AML-193 (cell line): Measurements from ENCODE around the gene PTMA.
"Not testable (repeated sequence)": the region's sequence is repeated elsewhere in the genome, so short reads cannot be mapped to it uniquely, and the experiment has no call there.

Experiments used
- DNase-seq, 2 experiments: peaks; one replicate each; lab custom pipeline; 2025; lab: John Stamatoyannopoulos, UW

Gene PTMA

DNA sequence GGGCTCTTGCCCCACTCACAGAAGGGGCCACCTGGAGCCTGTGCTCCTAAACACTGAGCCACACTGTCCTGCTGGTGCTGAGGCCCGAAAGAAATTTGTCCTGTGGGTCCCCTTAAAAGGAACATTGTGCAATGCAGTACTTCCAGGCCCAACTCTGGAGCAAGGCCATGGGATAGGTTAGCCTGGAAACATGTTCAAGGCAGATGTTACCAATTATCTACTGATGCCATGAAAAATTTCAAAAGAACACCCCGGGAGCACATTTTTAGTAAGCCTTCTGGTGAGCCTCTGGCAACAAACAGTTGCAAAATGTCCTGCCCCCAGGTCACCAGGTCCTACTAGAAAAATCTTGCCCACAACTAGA is 12.3 kb upstream of the PTMA start:
- no peak for DNase-seq

- DNase-seq: no peak
Measured at GRCh38 chr2:231699006-231699405, 9.3 kb upstream of the PTMA start.

DNA sequence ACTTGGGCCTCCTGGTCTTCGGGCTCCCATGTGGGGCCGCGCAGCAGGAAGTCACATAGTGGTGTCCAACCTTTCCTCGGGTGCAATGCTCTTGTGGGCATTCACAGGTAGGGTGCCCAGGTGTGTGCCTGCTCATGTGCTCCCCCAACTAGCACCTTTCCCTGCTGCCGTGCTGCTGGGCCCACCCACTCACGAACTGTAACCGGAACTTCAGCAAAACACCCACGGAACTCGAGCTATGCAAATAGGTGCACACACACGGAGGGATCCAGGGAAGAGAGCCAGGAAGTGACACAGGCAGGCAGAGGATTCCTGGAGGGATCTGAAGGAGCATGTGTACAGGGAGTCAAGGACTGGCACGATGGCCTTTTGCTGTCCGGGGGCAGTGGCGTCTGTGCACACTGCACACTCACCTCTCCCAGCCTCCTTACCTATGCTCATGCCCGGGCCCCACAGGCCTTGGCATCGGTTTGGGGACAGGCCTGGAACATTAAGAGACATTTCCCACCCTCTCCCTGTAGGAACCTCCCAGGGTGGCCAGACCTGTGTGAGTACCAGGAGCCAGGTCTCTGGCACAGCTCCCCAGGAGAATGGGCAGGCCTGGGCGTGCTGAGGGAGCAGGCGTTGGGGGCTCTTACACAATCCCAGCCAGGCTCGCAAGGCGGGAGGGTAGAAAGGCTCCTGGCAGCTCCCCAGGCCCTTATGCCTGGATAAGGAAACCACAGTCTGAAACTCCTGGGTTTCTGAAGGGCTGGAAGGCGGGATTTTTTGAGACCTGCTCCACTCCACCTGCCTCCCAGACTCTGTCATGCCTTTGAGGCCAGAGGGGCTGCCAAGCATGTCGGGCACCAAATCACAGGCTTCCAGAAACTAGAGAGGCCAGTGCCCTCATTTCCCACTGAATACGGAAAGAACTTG is 6.6 kb upstream of the PTMA start:
- DNase-seq: no peak

GRCh38 chr2:231704017-231704416 is 4.3 kb upstream of the PTMA start:
- no peak for DNase-seq

DNA sequence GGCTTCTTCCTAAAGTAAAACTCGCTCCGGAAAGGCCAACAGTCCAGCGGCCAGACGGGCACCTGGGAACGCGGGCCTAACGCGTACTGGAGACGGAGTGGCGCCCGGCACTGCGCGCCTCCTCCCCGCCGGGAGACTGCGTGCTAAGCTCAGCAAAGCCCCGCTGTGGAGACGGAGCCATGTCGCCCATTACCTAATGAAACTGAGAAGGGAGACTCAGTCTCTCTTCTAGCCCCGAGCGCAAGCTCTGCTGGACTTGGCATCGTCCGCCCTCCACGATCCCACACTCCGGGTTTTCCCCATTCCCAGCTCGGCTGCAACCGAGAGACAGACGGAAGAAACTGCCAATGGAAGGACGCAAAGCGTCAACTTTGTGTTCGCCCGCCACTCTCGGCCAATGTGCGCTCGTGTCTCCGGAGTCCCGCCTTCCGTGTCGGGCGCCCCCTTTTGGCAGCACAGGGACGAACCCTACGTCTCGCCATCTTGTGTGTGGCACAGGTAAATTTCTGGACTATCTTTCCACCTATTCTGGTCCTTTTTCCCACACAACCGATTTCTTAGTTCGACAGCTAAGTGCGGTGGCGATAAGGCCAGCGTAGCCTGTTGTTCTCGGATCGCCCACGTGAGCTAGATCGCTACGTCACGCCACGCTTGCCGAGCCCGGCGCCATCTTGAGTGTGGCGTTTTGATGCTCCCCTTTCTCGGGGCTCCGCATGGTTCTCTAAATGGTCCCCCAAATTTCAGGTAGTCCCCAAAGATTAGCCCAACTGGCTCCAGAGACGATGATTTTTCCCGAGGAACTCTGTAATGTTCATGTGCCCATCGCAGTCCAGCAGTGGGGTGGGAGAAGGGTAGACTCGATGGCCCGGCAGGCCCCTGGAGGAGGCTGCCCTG is 1.3 kb upstream of the PTMA start:
- peak; percentile 95 to 96 for DNase-seq

DNA sequence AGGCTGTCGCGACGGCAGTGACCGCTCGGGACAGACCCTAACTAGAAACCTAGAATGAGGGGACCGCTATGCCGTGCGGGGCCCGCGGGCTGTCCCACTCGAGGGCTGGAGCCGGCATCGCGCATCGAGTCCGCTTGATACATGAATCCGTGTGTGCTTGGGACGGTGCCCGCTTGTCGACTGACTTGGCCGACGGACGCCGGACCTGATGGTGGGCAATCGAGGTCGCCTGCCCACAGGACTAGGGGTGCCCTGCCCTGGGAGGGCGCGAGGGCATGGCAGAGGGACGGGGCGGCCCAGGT is 749 bp upstream of the PTMA start:
- DNase-seq: no peak

- no peak for DNase-seq
Measured at GRCh38 chr2:231708773-231709635, 679 bp downstream of the PTMA start.

GRCh38 chr2:231709636-231709980 is 1.3 kb downstream of the PTMA start:
- no peak for DNase-seq

DNA sequence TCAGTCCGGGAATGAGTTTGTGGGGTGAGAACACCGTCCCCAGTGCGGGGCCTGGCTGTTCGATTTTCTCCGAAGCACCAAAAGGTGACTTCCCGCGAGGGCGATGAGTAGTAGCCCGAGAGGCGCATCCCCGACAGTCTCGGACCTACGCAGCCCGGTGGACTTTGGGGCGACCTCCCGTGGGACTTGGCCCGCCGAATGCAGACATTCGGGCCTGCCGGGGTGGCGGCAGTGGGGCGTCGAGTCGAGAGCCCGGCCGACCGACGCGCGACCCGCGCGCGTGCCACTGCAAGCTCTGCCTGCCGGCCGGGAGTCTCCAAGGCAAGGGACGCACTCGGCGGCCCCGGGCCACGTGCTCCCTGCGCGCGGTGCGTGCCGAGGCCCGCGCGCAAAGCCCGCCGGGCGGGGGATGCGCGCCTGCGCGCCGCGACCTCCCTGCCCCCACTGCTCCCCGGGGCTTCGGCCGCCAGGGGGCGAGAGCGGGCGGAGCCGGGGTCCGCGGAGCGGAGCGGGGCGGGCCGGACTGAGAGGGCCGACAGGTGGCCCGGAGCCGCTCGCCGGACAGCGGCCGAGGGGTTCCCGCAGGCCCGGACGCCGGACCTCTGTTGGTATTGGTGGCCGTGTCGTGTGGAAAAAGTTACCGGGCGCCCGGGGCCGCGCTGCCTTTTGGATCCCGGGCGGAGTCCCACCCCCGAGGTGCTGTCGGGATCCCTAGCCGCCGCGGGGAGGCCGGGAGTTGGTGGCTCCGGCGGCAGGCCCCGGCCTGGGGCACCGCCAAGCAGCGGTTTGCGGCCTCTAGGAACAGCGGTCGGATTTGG is 1.9 kb downstream of the PTMA start:
- DNase-seq: peak; percentile 64 to 65

DNA sequence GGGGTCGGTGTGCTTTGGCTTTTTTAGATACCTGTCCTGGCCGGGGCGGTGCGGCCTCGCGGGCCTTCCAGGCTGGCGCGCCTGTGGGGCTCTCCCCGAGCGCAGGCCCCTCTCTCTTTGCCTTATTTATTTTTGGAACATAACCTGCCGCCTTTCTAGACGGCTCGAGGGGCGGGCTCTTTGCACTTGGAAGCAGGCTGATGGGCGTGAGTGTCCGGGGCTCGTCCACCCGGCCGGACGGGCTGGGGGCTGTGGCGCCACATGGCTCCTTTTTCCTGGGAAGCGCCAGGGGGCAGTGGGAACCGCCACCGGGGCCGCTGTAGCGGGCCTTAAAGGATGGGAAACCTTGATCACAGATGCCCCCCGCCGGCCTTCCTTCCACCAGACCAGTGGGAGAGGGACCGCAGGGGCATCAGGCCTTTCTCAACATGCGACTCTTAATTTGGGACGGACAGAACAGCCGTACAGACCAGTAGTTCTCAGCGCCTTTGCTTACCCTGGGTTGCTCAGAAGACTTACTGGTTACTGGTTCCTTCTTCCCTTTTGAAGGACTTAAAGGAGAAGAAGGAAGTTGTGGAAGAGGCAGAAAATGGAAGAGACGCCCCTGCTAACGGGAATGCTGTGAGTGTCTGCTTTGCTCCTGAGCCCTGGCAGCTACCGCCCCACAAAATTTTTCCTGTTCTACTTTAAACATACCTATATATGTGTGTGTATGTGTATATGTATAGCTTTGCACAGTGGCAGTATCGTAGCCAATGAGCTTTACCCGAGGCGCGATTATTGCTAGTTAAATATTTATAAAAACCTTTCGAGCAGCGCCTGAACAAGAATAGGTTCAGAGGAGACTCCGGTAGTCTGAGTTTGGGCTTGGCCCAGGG is 2.7 kb downstream of the PTMA start:
- DNase-seq: peak in 1 of 2 experiments; percentile 14

GRCh38 chr2:231711677-231712450 is 3.5 kb downstream of the PTMA start:
- DNase-seq: no peak

- not testable (repeated sequence) for DNase-seq
Measured at GRCh38 chr2:231712451-231713021, 4.2 kb downstream of the PTMA start.

GRCh38 chr2:231713406-231713729 is 5.0 kb downstream of the PTMA start:
- not testable (repeated sequence) for DNase-seq

GRCh38 chr2:231713730-231714638 is 5.7 kb downstream of the PTMA start:
- peak; percentile 76 to 89 for DNase-seq

GRCh38 chr2:231714639-231715498 is 6.5 kb downstream of the PTMA start:
- DNase-seq: peak; percentile 51 to 59

DNA sequence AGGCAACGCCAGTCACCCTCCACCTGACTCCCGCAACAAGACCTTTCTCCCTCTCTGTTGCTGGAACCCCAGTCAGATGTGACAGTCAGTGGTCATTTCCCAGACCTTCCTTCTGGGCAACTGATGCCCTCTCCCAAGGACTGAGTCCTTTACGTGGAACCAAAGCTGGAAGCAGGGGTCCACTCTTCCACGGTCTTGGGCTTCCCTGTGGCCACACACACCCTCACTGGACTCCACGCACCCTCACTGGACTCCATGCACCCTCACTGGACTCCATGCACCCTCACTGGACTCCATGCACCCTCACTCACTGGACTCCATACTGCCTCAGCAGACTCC is 7.1 kb downstream of the PTMA start:
- no peak for DNase-seq

DNA sequence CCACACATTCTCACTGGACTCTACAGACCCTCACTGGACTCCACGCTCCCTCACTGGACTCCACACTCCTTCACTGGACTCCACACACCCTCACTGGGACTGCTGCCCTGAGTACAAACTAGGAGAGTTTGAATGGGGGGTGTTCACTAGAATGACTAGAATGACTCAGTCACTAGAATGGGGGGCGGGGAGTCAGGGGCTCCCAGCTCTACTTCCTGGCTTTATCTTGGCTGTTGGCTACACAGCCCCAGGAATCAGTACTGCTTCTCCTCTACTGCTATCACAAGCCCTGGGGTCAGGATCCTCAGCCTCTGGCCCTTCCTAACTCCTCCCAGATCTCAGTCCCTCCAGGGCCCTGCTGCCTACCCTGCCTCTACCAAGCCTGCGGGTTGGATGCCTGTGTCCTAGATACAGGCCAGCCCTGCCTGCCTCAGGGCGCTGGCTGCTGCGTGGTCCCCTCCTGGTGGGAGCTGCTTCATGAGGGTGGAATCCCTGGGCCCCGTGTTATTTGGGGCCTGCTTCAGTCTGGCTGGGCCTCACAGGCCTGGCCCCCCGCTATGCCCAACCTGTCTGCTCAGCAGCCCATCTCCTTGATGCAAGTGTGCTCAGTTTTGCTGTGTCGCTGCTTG is 7.8 kb downstream of the PTMA start:
- no peak for DNase-seq
